CD14-positive monocyte (primary cell): ENCODE results near the gene AHCY. TPM values are rescaled to one million over a fixed set of nuclear protein-coding genes. Genes with fewer than 3 reads are reported as not detected.

Experiments
- DNase-seq, 3 donors: peaks; one replicate each; pipeline ENCODE4 v3.0.0-alpha.2; 2011 to 2022
- H2AFZ ChIP-seq: 2 replicates; pipeline ENCODE4 v1.6.0; 2012; ENCODE audit warnings: mild to moderate bottlenecking, low read depth, low read length, inconsistent platforms; ENCODE audit not compliant: insufficient read depth, poor library complexity, severe bottlenecking
- H3K27ac ChIP-seq, 2 donors: 1 replicate in 1 of 2; 2 replicates in 1 of 2; pipeline ENCODE4 v1.5.1; 2012 to 2013; ENCODE audit warnings: low read length in 2 of 2, control low read depth in 1 of 2, inconsistent platforms in 1 of 2, low read depth in 1 of 2, mild to moderate bottlenecking in 1 of 2
- H3K27me3 ChIP-seq, 2 donors: one replicate each; pipeline versions ENCODE4 v1.6.0 to v1.6.1; 2011 to 2013; ENCODE audit warnings: low read length in 2 of 2; ENCODE audit not compliant: control insufficient read depth in 2 of 2, insufficient read depth in 2 of 2
- H3K36me3 ChIP-seq, 2 donors: replicated peaks in 1 of 2; 1 replicate in 1 of 2; 2 replicates in 1 of 2; pipeline versions ENCODE4 v1.5.1 to v1.6.1; 2012 to 2013; ENCODE audit warnings: low read length in 2 of 2, control low read depth in 1 of 2, inconsistent platforms in 1 of 2, mild to moderate bottlenecking in 1 of 2; ENCODE audit not compliant: insufficient read depth in 2 of 2, control insufficient read depth in 1 of 2
- H3K4me1 ChIP-seq, 2 donors: 1 replicate in 1 of 2; 2 replicates in 1 of 2; pipeline versions ENCODE4 v1.5.1 to v1.6.1; 2012 to 2013; ENCODE audit warnings: low read length in 2 of 2, control low read depth in 1 of 2, inconsistent platforms in 1 of 2, mild to moderate bottlenecking in 1 of 2, moderate library complexity in 1 of 2; ENCODE audit not compliant: insufficient read depth in 2 of 2, control insufficient read depth in 1 of 2
- H3K4me2 ChIP-seq: replicated peaks from 2 replicates; pipeline ENCODE3; 2012; ENCODE audit warnings: low read length, moderate library complexity, mild to moderate bottlenecking; ENCODE audit not compliant: poor library complexity, severe bottlenecking; ENCODE audit errors: extremely low read depth
- H3K4me3 ChIP-seq, 3 experiments: fragments of 200-600 bp in 1 of 3; sonication (generic) in 1 of 3; replicated peaks in 1 of 3; 1 replicate in 2 of 3; 2 replicates in 1 of 3; pipeline ENCODE4 v1.5.1; 2011 to 2013; ENCODE audit warnings: low read length in 3 of 3, mild to moderate bottlenecking in 3 of 3, control low read depth in 2 of 3, low read depth in 2 of 3, inconsistent platforms in 1 of 3, moderate library complexity in 1 of 3
- H3K79me2 ChIP-seq: 2 replicates; pipeline ENCODE4 v1.6.0; 2012; ENCODE audit warnings: mild to moderate bottlenecking, control low read depth, inconsistent platforms, low read length, moderate library complexity; ENCODE audit not compliant: insufficient read depth
- H3K9ac ChIP-seq: 2 replicates; pipeline ENCODE4 v1.6.0; 2017; ENCODE audit warnings: low read length, mild to moderate bottlenecking; ENCODE audit not compliant: insufficient read depth, poor library complexity, severe bottlenecking
- H3K9me3 ChIP-seq, 2 donors: replicated peaks in 1 of 2; 1 replicate in 1 of 2; 2 replicates in 1 of 2; pipeline versions ENCODE4 v1.5.1 to v1.6.1; 2012 to 2013; ENCODE audit warnings: low read length in 2 of 2, control low read depth in 1 of 2; ENCODE audit not compliant: control insufficient read depth in 1 of 2, insufficient read depth in 1 of 2
- H4K20me1 ChIP-seq: 2 replicates; pipeline ENCODE4 v1.6.0; 2012; ENCODE audit warnings: mild to moderate bottlenecking, low read length, control low read depth, moderate library complexity; ENCODE audit not compliant: insufficient read depth
- H3K27ac Mint-ChIP-seq, 7 donors: one replicate each; pipeline ENCODE4 v1.8.0; 2020; ENCODE audit warnings: mild to moderate bottlenecking in 7 of 7, mixed read lengths in 7 of 7, moderate library complexity in 6 of 7, inconsistent platforms in 2 of 7
- H3K27me3 Mint-ChIP-seq, 3 donors: one replicate each; pipeline ENCODE4 v1.8.0; 2021 to 2022; ENCODE audit warnings: low read depth in 3 of 3, mild to moderate bottlenecking in 3 of 3, mixed read lengths in 3 of 3, moderate library complexity in 3 of 3, inconsistent platforms in 1 of 3
- H3K36me3 Mint-ChIP-seq, 2 donors: one replicate each; pipeline ENCODE4 v1.8.0; 2020; ENCODE audit warnings: mixed read lengths in 2 of 2, inconsistent platforms in 1 of 2, mild to moderate bottlenecking in 1 of 2
- H3K4me1 Mint-ChIP-seq: one replicate; pipeline ENCODE4 v1.8.0; 2020; ENCODE audit warnings: mild to moderate bottlenecking, mixed read lengths
- H3K4me3 Mint-ChIP-seq, 2 donors: one replicate each; pipeline ENCODE4 v1.8.0; 2020; ENCODE audit warnings: mild to moderate bottlenecking in 2 of 2, mixed read lengths in 2 of 2, moderate library complexity in 1 of 2
- H3K9me3 Mint-ChIP-seq, 7 donors: one replicate each; pipeline ENCODE4 v1.8.0; 2020 to 2022; ENCODE audit warnings: mixed read lengths in 7 of 7, mild to moderate bottlenecking in 6 of 7, moderate library complexity in 6 of 7, inconsistent platforms in 2 of 7
- CTCF ChIP-seq: fragments of 200-600 bp; IDR thresholded peaks from one replicate; pipeline ENCODE4 v1.8.0; 2022; ENCODE audit warnings: antibody characterized with exemption, mild to moderate bottlenecking
- WGBS: methylation state at CpG from one replicate; pipeline ENCODE4 v1.1.5; 2013; ENCODE audit warnings: missing lambda C conversion rate; ENCODE audit not compliant: insufficient coverage; 5-methylcytosine and 5-hydroxymethylcytosine counted together
- intact Hi-C, 2 donors: fragments of 100-400 bp; cut with micrococcal nuclease; formaldehyde crosslinking; loops; one replicate each; pipeline versions ENCODE4 v1.15.0 to v1.15.1; 2023
- polyA plus RNA-seq, 3 donors: library from polyadenylated mRNA; depleted of rRNA in 1 of 3; unstranded in 2 of 3; stranded (reverse) in 1 of 3; fragments of 300-500 nt in 2 of 3; fragments of >200 nt in 1 of 3; fragmentation: Illumina TruSeq in 2 of 3; gene quantifications; 1 replicate in 2 of 3; 2 replicates in 1 of 3; pipeline ENCODE4 v1.2.3, GENCODE V29; 2012 to 2021

AHCY gene
- polyA plus RNA-seq, 3 donors, result 35.7 to 42.7 (median 41.1) TPM

- no peaks in the 10 kb centered on the region for H3K9me3 Mint-ChIP-seq
- Histone ChIP-seq H3K4me1 (no peaks in the 10 kb centered on the region), H3K9ac (no peak overlapping the region), H3K4me2 (no peak overlapping the region), H3K27ac (no peak overlapping the region), H3K4me3 (no peak overlapping the region), H3K79me2 (no peaks in the 10 kb centered on the region), H2AFZ (no peak overlapping the region), H4K20me1 (no peaks in the 10 kb centered on the region), H3K36me3 (no peaks in the 10 kb centered on the region), H3K27me3 (no peaks in the 10 kb centered on the region), H3K9me3 (no peaks in the 10 kb centered on the region)
- WGBS, result 100% methylated on average over 1 of the region's 1 CpG
- peaks cover 0 to 5% (median 4%) of the 10 kb centered on the region in 3 donors for H3K27me3 Mint-ChIP-seq
- no peaks in the 10 kb centered on the region for H3K4me1 Mint-ChIP-seq
- no peak for TF ChIP-seq CTCF
- H3K4me3 Mint-ChIP-seq, result no peak overlapping the region
- intact Hi-C loops, result no loop called here
- no peak overlapping the region for H3K27ac Mint-ChIP-seq
- no peak for DNase-seq
- H3K36me3 Mint-ChIP-seq, result no peaks in the 10 kb centered on the region
These were observed 34.4 kb upstream of the AHCY start for GRCh38 chr20:34337544-34337943.

DNA sequence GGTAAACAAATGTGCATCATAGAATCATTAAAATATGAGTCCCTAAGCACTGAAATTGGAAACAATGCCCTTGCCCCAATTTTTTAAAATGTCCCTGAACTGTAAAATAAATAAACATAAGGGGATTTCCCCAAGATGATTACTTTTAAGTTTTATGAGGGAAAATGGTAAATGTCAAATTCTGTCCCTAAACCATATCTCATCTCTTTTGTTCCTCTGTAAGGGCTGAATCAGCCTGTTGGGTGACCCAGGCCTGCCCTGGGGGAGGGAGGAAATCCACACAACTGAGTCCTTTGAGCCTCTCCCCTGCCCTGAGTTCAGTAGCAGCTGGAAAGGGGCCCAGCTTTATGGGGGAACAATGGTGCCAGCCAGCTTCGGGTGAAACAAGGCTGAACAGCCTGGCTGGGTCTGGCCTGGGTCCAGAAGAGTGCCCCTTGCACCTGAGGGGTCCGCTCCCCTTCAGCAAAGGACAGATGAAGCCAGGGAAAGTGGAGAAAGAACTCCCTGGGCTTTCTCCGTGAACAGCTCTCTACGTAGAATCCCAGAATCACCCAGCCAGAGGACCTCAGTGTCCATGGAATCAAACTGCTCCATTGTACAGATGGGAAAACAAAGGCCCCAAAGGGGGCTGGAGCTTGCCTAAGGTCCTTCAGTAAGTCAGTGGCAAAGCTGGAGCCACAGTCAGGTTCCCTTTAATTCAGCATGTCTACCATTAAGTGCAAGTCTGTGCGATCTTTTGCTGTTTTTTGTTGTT lies 31.7 kb upstream of the AHCY start:
- Mint-ChIP-seq H3K9me3 (no peaks in the 10 kb centered on the region), H3K27ac (no peak overlapping the region), H3K4me3 (no peak overlapping the region), H3K36me3 (no peaks in the 10 kb centered on the region), H3K27me3 (peaks cover 1 to 4% (median 3%) of the 10 kb centered on the region in 3 donors), H3K4me1 (no peaks in the 10 kb centered on the region)
- Histone ChIP-seq H4K20me1 (no peaks in the 10 kb centered on the region), H3K27me3 (no peaks in the 10 kb centered on the region), H3K9ac (no peak overlapping the region), H3K27ac (no peak overlapping the region), H3K4me1 (no peaks in the 10 kb centered on the region), H3K79me2 (no peaks in the 10 kb centered on the region), H3K9me3 (no peaks in the 10 kb centered on the region), H2AFZ (no peak overlapping the region), H3K36me3 (no peaks in the 10 kb centered on the region), H3K4me2 (no peak overlapping the region), H3K4me3 (no peak overlapping the region)
- intact Hi-C loops, result no loop called here
- no peak for TF ChIP-seq CTCF
- DNase-seq, result no peak
- WGBS, result 86% methylated on average over 3 of the region's 5 CpGs
